Activated naive CD8-positive, alpha-beta T cell treated with anti-CD3 and anti-CD28 coated beads, Interleukin-2, amount 50 U/mL, for 16 hours (primary cell): ENCODE results near the gene QPRT.
A peak's percentile ranks its signal among the peaks of the same experiment; 100 is the strongest.
"Not testable (repeated sequence)": the region's sequence is repeated elsewhere in the genome, so short reads cannot be mapped to it uniquely, and the experiment has no call there.

Source experiments
- DNase-seq: peaks from one replicate; pipeline ENCODE4 v3.0.0-alpha.2; 2020; ENCODE audit warnings: low read depth, low spot score

The QPRT gene

DNA sequence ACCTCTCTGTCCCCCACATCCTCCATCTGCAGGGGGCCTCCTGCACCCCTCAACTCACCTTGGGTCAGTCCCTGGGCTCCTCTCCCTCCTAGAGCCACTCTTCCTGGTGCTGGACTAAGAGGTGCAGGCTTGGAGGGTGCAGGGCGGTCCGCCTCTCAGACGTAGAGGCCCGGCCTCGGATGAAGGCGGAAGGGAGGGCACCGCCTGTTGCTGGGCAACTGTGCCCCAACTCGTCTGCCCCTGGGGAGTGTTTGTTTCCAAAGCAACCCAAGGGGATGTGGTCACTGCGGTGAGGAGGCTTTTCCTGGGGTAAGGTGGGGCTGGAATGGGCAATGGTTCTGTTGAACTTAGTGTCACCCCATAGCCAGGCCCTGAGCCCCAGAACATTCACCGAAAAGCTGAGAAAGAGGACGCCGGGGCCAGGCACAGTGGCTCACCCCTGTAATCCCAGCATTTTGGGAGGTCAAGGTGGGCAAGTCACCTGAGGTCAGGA lies 66.9 kb downstream of the QPRT start, which contains the start of gene C16orf54:
Gene C16orf54 (minus strand): TSS at position 138 of the 493 bp plus-strand sequence. CDS start 1,039 bp downstream, outside the sequence.
- peak; percentile 33 for DNase-seq

DNA sequence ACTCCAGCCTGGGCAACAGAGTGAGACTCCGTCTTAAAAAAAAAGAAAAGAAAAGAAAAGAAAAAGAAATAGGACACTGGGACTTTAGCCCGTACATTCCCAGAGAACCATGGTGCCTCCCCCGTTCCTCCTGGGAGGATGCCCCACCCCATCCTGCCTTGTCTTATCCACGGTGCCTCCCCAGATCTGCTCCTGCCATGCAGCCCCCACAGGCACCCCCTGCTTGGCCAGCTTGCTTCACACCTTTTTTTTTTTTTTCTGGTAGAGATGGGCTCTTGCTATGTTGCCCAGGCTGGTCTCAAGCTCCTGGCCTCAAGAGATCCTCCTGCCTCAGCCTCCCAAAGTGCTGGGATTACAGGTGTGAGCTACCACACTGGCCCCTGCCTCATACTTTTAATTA lies 67.5 kb downstream of the QPRT start:
- not testable (repeated sequence) for DNase-seq
